ENCODE results near the gene GNL3L. TPM values are rescaled to one million over a fixed set of nuclear protein-coding genes. Genes with fewer than 3 reads are reported as not detected.

The GNL3L gene
- polyA plus RNA-seq, 3 donors = 11.8 to 20.7 (median 18.1) TPM

DNA sequence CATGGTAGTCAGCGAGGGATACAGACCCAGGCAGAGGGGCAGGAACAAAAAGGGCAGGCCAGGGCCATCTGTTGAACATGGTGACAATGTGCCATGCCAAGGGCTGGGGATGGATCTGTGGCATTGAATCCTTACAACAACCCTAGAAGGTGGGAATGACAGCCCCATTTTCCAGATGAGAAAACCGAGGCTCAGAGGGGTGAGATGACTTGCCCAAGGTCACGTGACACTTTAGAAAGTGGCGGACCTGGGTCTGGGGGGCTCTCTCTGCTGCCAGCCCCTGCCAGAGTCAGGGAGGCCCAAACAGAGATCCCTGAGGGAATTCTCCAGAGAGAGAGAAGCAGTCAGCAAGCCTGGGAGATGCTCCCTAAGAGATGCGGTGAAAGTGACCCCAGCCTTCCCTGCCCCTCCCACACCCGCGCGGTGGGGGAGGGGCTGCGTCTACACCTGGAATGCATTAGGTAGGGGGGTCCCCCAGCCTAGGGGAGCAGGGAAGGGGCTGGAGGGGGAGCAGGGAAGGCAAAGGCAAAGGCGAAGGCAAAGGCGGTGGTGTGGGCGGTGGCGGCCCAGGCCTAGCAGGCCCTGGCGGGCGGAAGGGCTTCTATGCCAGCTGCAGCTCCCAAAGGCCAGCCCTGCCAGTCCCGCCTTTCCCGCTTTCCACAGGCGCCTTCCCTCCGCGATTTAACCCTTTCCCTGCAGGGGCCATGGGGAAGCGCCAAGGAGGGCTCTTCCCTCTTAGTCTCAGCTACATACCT is 47.0 kb upstream of the GNL3L start:
- no peak overlapping the region for H2AFZ ChIP-seq (ENCODE audit: insufficient read depth, low read depth, low read length, poor library complexity, severe bottlenecking)
- TF ChIP-seq, protein P1, sequence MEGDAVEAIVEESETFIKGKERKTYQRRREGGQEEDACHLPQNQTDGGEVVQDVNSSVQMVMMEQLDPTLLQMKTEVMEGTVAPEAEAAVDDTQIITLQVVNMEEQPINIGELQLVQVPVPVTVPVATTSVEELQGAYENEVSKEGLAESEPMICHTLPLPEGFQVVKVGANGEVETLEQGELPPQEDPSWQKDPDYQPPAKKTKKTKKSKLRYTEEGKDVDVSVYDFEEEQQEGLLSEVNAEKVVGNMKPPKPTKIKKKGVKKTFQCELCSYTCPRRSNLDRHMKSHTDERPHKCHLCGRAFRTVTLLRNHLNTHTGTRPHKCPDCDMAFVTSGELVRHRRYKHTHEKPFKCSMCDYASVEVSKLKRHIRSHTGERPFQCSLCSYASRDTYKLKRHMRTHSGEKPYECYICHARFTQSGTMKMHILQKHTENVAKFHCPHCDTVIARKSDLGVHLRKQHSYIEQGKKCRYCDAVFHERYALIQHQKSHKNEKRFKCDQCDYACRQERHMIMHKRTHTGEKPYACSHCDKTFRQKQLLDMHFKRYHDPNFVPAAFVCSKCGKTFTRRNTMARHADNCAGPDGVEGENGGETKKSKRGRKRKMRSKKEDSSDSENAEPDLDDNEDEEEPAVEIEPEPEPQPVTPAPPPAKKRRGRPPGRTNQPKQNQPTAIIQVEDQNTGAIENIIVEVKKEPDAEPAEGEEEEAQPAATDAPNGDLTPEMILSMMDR (IDR thresholded peaks at IDR 0.05) = no peak
- Mint-ChIP-seq H3K27ac (no peak overlapping the region), H3K9me3 (peaks cover 0 to 2% (median 0%) of the 10 kb centered on the region in 7 donors), H3K4me3 (no peak overlapping the region), H3K4me1 (no peaks in the 10 kb centered on the region), H3K27me3 (ENCODE audit: low read depth in 3 of 3) (peaks cover 0 to 15% (median 5%) of the 10 kb centered on the region in 3 donors), H3K36me3 (no peaks in the 10 kb centered on the region)
- no peaks in the 10 kb centered on the region for H3K79me2 ChIP-seq (ENCODE audit: insufficient read depth, low read length)
- 93% methylated on average over 11 of the region's 21 CpGs for WGBS (ENCODE audit: insufficient coverage)
- no peak overlapping the region for H3K4me3 ChIP-seq (replicated peaks in 1 of 3; ENCODE audit: low read depth in 2 of 3, low read length in 3 of 3)
- no peak overlapping the region for H3K9ac ChIP-seq (ENCODE audit: insufficient read depth, low read length, poor library complexity, severe bottlenecking)
- no peaks in the 10 kb centered on the region for H3K9me3 ChIP-seq (replicated peaks in 1 of 2; ENCODE audit: control insufficient read depth in 1 of 2, insufficient read depth in 1 of 2, low read length in 2 of 2)
- no peak for DNase-seq
- no peaks in the 10 kb centered on the region for H3K36me3 ChIP-seq (replicated peaks in 1 of 2; ENCODE audit: control insufficient read depth in 1 of 2, insufficient read depth in 2 of 2, low read length in 2 of 2)
- intact Hi-C loops (cut with micrococcal nuclease) = no loop called here
- H3K27me3 ChIP-seq (ENCODE audit: control insufficient read depth in 2 of 2, insufficient read depth in 2 of 2, low read length in 2 of 2) = no peaks in the 10 kb centered on the region
- H4K20me1 ChIP-seq (ENCODE audit: insufficient read depth, low read length) = no peaks in the 10 kb centered on the region
- H3K4me2 ChIP-seq (replicated peaks; ENCODE audit: extremely low read depth, low read length, poor library complexity, severe bottlenecking) = no peak overlapping the region
- no peaks in the 10 kb centered on the region for H3K4me1 ChIP-seq (ENCODE audit: control insufficient read depth in 1 of 2, insufficient read depth in 2 of 2, low read length in 2 of 2)
- no peak overlapping the region for H3K27ac ChIP-seq (ENCODE audit: low read depth in 1 of 2, low read length in 2 of 2)

DNA sequence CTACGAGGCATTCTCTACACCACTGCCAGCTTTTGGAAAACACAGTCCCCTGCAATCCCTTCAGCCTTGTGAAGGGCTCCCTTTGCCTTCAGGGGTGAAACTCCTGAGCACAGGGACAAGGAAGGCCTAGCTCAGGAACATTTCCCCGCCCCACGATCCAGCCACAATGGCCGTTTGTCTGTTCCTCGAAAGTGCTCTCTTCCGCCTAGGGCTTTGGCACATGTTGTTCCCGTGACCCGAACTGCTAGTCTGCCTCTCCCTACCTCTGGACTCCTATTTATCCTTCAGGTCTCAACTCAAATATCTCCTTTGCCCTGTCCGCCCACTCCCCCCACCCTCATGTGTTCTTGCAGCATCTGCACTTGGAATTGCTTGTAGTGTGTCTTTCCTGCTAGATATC is 46.1 kb upstream of the GNL3L start:
- Mint-ChIP-seq H3K27ac (no peak overlapping the region), H3K4me3 (no peak overlapping the region), H3K9me3 (peaks cover 0 to 3% (median 0%) of the 10 kb centered on the region in 7 donors), H3K36me3 (no peaks in the 10 kb centered on the region), H3K27me3 (ENCODE audit: low read depth in 3 of 3) (peaks cover 1 to 17% (median 5%) of the 10 kb centered on the region in 3 donors), H3K4me1 (no peaks in the 10 kb centered on the region)
- no peaks in the 10 kb centered on the region for H3K36me3 ChIP-seq (replicated peaks in 1 of 2; ENCODE audit: control insufficient read depth in 1 of 2, insufficient read depth in 2 of 2, low read length in 2 of 2)
- no peak for DNase-seq
- no peak overlapping the region for H3K4me2 ChIP-seq (replicated peaks; ENCODE audit: extremely low read depth, low read length, poor library complexity, severe bottlenecking)
- WGBS (ENCODE audit: insufficient coverage) = 100% methylated on average over 2 of the region's 9 CpGs
- H3K27me3 ChIP-seq (ENCODE audit: control insufficient read depth in 2 of 2, insufficient read depth in 2 of 2, low read length in 2 of 2) = no peaks in the 10 kb centered on the region
- intact Hi-C loops (cut with micrococcal nuclease) = no loop called here
- H3K9me3 ChIP-seq (replicated peaks in 1 of 2; ENCODE audit: control insufficient read depth in 1 of 2, insufficient read depth in 1 of 2, low read length in 2 of 2) = no peaks in the 10 kb centered on the region
- no peak overlapping the region for H3K27ac ChIP-seq (ENCODE audit: low read depth in 1 of 2, low read length in 2 of 2)
- no peaks in the 10 kb centered on the region for H3K79me2 ChIP-seq (ENCODE audit: insufficient read depth, low read length)
- no peaks in the 10 kb centered on the region for H4K20me1 ChIP-seq (ENCODE audit: insufficient read depth, low read length)
- no peak overlapping the region for H3K9ac ChIP-seq (ENCODE audit: insufficient read depth, low read length, poor library complexity, severe bottlenecking)
- no peaks in the 10 kb centered on the region for H3K4me1 ChIP-seq (ENCODE audit: control insufficient read depth in 1 of 2, insufficient read depth in 2 of 2, low read length in 2 of 2)
- TF ChIP-seq, protein P1 (IDR thresholded peaks at IDR 0.05) = no peak
- no peak overlapping the region for H2AFZ ChIP-seq (ENCODE audit: insufficient read depth, low read depth, low read length, poor library complexity, severe bottlenecking)
- no peak overlapping the region for H3K4me3 ChIP-seq (replicated peaks in 1 of 3; ENCODE audit: low read depth in 2 of 3, low read length in 3 of 3)

All from CD14-positive monocyte (primary cell).